ENCODE measurements around the gene ZNF592. TPM values are rescaled to one million over a fixed set of nuclear protein-coding genes. Genes with fewer than 3 reads are reported as not detected.

The ZNF592 gene
- total and polyA plus RNA-seq, 9 of the 15 experiments (the other 6 are each of a cell fraction or from before 2014, with no cell fraction given): 0.88 to 23.8 (median 7.4) TPM

- TF ChIP-seq CGGBP1 (CRISPR knock-in tag; IDR thresholded peaks at IDR 0.05) (no peak), FOXP4 (CRISPR knock-in tag; IDR thresholded peaks at IDR 0.05; ENCODE audit: borderline replicate concordance) (no peak), SNRNP70 (optimal IDR thresholded peaks at IDR 0.05; ENCODE audit: low read depth, low read length) (no peak), MLX (CRISPR knock-in tag; conservative IDR thresholded peaks at IDR 0.05) (no peak), IFI16 (CRISPR knock-in tag; IDR thresholded peaks at IDR 0.05) (no peak), TBL1XR1 (IDR thresholded peaks at IDR 0.05; ENCODE audit: low read length in 2 of 2) (no peak), TFAP4 (CRISPR knock-in tag; IDR thresholded peaks at IDR 0.05; ENCODE audit: borderline replicate concordance) (no peak), ZBTB34 (CRISPR knock-in tag; IDR thresholded peaks at IDR 0.05) (no peak), ZNF3 (CRISPR knock-in tag; IDR thresholded peaks at IDR 0.05) (no peak)
Observed at GRCh38 chr15:84817466-84818081, 69.2 kb downstream of the ZNF592 start (continued).

Measured in K562 (cell line).